Esophagus muscularis mucosa (tissue), 3 donors: ENCODE data around the gene GTSE1.

Experiments
- CTCF ChIP-seq, 3 experiments: fragments of 200-600 bp in 2 of 3; fragments of 450-650 bp in 1 of 3; sonication (generic) in 2 of 3; IDR thresholded peaks; one replicate each; pipeline ENCODE4 v1.5.1; 2017 to 2019; ENCODE audit warnings: antibody characterized with exemption in 3 of 3, mild to moderate bottlenecking in 2 of 3, moderate library complexity in 1 of 3
- POLR2AphosphoS5 ChIP-seq, 2 donors: sonication (generic); formaldehyde crosslinking; IDR thresholded peaks; one replicate each; pipeline ENCODE4 v1.6.1; 2017; ENCODE audit warnings: antibody characterized with exemption in 2 of 2

GRCh38 chr22:46278656-46279645, 17.7 kb upstream of the GTSE1 start:
- TF ChIP-seq POLR2AphosphoS5 (IDR thresholded peaks at IDR 0.05) = no peak
- TF ChIP-seq CTCF (IDR thresholded peaks at IDR 0.05) = no peak
